ENCODE data around the gene DISP2.

DISP2 gene

DNA sequence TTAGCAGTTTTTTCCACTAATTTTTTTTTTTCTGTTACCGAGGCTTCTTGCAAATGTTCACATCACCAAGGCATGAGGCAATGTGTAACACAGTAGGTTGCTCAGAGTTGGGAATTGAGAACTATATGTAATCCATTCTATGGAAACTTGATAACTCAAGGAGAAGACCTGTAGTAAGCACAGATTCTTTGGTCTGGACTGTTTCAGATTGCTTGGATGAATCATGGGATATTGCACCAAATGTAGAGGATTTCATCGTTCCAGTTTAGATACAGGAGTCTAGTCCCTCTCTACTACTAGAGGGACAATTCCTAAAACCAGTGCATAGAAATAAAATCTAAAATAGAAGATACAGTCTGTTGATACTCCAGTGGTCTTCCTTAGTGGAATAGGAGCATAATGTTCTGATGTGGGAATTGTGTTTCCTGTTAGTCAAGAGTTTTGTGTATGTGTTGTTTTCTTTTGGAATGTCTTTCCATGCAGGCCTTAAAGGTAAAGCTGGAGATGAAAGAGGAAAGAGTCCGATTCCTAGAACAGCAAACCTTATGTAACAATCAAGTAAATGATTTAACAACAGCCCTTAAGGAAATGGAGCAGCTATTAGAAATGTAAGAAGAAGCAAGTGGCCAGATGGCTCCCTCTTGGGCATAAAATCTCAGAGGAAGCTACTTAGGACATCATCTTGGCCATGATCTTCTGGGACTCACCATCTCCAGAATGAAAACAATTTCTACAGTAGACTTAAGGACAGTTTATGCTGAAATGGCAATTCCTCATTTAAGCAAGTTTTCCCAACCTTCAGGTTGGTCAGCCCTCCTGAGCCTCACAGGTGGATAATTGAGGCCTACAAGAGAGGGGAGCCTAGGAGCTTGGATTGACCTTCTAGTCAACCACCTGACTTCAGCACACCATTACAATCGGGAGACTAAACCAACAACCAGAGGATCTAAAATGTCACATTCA is 35.2 kb downstream of the DISP2 start:
- DNase-seq (ENCODE audit: low spot score): no peak

DNA sequence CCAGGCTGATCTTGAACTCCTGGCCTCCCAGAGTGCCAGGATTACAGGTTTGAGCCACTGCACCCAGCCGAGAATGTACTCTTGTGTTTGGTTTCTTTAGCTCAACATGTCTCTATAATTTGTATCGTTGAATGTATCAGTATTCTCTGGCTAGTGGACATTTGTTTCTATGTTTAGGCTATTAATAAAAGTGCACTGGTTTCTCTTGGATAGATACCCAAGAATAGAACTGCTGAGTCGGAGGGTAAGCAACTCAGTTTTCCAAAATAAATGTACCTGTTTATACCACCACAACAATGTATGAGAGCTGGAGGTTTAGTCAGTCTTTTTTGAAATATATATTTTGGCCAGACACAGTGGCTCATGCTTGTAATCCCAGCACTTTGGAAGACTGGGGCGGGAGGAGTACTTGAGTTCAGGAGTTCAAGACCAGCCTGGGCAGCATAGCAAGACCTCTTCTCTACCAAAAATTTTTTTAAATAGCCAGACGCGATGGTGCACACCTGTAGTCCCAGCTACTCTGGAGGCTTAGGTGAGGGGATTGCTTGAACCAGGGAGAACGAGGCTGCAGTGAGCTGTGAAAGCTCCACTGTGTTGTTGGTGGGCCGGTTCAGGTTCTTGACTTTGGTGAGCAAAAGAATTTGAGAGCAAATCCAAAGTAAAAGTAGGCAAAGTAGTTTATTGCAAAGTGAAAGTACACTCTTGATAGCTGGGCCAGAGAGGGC is 39.8 kb downstream of the DISP2 start:
- no peak for DNase-seq (ENCODE audit: low spot score)

GRCh38 chr15:40398413-40398873 is 40.4 kb downstream of the DISP2 start:
- peak; percentile 15 for DNase-seq (ENCODE audit: low spot score)

GRCh38 chr15:40399370-40399769 is 41.4 kb downstream of the DISP2 start:
- no peak for DNase-seq (ENCODE audit: low spot score)

- peak; percentile 91 for DNase-seq (ENCODE audit: low spot score)
Measured at GRCh38 chr15:40405501-40406381, 47.7 kb downstream of the DISP2 start, which contains the start of gene IVD. IVD (plus strand) TSS chr15:40405795; CDS start chr15:40405828, 33 bp downstream.

DNA sequence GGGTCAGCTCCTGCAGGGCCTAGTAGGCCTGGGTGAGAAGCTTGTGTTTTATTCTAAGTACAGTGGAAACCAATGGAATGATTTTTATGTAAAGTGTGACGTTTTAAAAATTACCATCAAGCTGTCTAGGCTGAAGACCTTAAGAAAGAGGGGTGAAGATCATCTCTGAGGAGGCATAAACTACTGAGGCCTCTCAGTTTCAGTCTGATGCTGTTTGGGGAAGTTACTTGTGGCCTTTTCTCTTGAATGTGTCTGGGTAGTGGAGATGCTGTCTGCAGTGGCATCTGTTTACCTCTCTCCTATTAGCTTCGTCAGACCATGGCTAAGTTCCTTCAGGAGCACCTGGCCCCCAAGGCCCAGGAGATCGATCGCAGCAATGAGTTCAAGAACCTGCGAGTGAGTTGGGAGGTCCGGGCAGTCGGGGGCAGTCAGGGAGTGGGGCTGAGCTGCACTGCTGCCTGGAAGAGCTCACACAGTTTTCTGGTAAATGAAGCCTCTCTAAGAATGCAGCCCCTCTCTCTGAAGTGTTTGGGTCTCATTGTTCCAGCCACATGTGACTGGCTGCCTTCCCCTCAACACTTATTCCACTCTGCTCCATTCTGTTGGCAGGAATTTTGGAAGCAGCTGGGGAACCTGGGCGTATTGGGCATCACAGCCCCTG is 49.4 kb downstream of the DISP2 start:
- no peak for DNase-seq (ENCODE audit: low spot score)

- no peak for DNase-seq (ENCODE audit: low spot score)
Measured at GRCh38 chr15:40409366-40409765, 51.3 kb downstream of the DISP2 start.

GRCh38 chr15:40410476-40410875 is 52.5 kb downstream of the DISP2 start:
- no peak for DNase-seq (ENCODE audit: low spot score)

GRCh38 chr15:40412095-40412759 is 54.2 kb downstream of the DISP2 start:
- no peak for DNase-seq (ENCODE audit: low spot score)

- no peak for DNase-seq (ENCODE audit: low spot score)
Measured at GRCh38 chr15:40413036-40413435, 55.0 kb downstream of the DISP2 start.

GRCh38 chr15:40414816-40415215 is 56.8 kb downstream of the DISP2 start:
- no peak for DNase-seq (ENCODE audit: low spot score)

GRCh38 chr15:40415226-40415625 is 57.2 kb downstream of the DISP2 start:
- DNase-seq (ENCODE audit: low spot score): no peak

- DNase-seq (ENCODE audit: low spot score): no peak
Measured at GRCh38 chr15:40416056-40416455, 58.0 kb downstream of the DISP2 start.

DNA sequence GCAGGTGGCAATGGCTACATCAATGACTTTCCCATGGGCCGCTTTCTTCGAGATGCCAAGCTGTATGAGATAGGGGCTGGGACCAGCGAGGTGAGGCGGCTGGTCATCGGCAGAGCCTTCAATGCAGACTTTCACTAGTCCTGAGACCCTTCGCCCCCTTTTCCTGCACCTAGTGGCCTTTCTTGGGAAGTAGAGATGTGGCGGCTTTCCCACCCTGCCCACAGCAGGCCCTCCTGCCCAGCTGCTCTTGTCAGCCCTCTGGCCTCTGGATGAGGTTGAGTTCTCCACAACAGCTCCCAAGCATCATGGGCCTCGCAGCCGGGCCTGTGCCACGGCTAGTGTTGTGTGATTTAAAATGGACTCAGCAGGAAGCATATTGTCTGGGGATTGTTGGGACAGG is 60.1 kb downstream of the DISP2 start:
- DNase-seq (ENCODE audit: low spot score): no peak

DNA sequence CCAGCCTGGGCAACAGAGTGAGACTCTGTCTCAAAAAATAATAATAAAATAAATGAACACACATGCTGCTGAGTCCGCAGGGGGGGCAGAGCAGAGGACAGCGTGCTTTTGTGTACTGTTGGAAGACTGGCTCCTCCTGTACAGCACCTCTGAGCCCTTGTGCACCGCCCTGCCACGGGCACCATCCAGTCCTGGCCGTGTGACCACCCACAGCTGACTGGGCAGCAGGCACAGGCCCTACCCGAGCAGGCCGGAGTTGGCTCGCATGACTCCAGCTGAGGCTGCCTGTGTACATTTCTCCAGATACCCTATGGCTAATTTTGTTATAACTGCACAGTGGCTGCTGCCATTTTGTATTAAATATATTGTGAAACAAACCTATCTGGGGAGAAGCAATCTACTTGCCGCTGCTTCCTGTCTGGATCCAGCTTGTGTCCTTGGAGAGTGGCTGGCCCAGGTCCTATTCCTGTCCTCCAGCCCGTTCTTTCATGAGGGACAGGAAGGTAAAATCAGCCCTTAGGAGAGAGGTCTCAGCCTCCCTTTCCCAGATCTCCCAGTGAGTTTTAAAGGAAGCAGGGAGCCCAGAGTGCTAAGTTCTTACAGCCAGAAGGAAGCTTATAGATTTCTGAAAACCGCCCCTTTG is 62.2 kb downstream of the DISP2 start:
- DNase-seq (ENCODE audit: low spot score): no peak

- DNase-seq (ENCODE audit: low spot score): no peak
Measured at GRCh38 chr15:40420793-40421192, 62.8 kb downstream of the DISP2 start.

GRCh38 chr15:40421246-40422157 is 63.5 kb downstream of the DISP2 start:
- DNase-seq (ENCODE audit: low spot score): peak; percentile 76

DNA sequence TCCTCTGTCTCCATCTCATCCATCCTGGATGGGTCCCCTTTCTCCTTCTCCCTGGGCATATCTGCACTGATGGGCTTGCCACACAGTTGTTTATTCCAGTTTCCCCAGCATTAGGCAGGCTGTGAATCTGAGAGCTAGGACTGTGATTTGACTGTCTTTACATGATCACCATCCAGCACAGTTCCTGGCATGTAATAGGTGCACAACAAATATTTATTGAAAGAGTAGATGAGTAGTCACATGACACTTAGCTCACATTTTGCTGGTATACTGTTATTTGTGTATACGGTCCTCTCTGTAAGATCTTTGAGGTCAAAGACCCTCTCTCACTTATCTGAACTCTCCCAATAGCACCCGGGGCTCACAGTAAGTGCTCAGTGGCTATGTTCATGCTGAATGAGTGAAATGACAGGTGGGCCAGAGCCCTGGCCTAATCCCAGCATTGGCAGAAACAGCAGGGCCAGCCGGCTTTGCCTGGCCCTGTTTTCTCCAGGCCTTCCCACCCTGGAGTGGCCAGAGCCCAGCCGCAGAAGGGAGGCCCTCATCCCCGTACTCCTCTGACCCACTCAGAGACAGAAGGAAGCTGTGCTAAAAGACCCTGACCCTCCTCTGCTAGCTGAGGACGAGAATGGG is 66.6 kb downstream of the DISP2 start:
- DNase-seq (ENCODE audit: low spot score): no peak

GRCh38 chr15:40425681-40426080 is 67.7 kb downstream of the DISP2 start:
- DNase-seq (ENCODE audit: low spot score): no peak

Measured in CD4-positive, alpha-beta T cell treated with Interleukin-15 for 4 hours (primary cell).